Measurements from ENCODE around the gene TMCC1. TPM values are rescaled to one million over a fixed set of nuclear protein-coding genes. Genes with fewer than 3 reads are reported as not detected.
A peak's percentile ranks its signal among the peaks of the same experiment; 100 is the strongest.

Gene TMCC1
- 10.6 and 11.2 TPM in 2 replicates for total RNA-seq

DNA sequence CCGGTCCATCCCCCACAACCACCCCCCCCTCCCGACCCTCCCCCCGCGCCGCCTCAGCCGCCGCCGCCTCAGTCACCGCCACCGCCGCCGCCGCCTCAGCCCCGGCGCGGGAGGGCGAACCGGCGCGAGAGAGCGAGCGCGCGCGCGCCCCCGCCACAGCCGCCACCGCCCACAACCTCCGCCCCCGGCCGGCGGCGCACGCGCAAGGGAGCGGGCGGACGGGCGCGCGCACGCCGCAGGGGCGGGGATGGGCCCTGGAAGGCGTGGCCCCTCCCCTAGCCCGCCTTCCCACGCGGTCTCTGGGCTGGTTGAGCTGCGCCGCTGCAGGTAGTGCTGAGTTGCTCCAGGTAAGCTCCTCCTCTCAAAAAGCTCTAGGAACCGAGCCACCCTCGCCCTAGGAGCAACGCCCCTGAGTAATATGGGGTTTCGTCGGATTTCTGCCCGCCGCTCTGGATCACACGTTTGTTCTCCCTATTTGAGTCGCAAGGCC lies at the start of gene TMCC1:
Gene TMCC1, minus strand, starts transcription at position 131 of the 490 bp plus-strand sequence.
- TF ChIP-seq, protein P1, sequence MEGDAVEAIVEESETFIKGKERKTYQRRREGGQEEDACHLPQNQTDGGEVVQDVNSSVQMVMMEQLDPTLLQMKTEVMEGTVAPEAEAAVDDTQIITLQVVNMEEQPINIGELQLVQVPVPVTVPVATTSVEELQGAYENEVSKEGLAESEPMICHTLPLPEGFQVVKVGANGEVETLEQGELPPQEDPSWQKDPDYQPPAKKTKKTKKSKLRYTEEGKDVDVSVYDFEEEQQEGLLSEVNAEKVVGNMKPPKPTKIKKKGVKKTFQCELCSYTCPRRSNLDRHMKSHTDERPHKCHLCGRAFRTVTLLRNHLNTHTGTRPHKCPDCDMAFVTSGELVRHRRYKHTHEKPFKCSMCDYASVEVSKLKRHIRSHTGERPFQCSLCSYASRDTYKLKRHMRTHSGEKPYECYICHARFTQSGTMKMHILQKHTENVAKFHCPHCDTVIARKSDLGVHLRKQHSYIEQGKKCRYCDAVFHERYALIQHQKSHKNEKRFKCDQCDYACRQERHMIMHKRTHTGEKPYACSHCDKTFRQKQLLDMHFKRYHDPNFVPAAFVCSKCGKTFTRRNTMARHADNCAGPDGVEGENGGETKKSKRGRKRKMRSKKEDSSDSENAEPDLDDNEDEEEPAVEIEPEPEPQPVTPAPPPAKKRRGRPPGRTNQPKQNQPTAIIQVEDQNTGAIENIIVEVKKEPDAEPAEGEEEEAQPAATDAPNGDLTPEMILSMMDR (IDR thresholded peaks at IDR 0.05; ENCODE audit: insufficient read depth, low read depth, low read length), result no peak
- DNase-seq (ENCODE audit: low read depth), result peak; percentile 71
- H3K4me3 ChIP-seq (ENCODE audit: low read depth, low read length), result peak within 1 kb of the TSS; percentile 86

DNA sequence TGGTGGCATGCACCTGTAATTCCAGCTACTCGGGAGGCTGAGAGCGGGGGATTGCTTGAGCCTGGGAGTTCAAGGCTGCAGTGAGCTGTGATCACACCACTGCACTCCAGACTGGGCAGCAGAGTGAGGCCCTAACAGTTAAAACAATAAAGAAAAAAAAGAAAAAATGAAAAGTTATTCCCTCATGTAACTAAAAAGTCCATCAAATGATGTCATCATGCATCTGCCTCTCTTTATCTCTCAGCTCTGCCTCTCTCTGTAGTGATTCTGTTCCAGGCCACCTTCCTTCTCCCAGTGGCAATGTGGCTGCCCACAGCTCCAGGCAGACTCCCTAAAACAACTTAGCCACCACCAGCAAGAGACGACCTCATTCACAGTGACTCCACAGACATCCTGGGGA lies 49.5 kb upstream of the TMCC1 start:
- DNase-seq (ENCODE audit: low read depth), result no peak
- no peak overlapping the region for H3K4me3 ChIP-seq (ENCODE audit: low read depth, low read length)
- TF ChIP-seq, protein P1 (IDR thresholded peaks at IDR 0.05; ENCODE audit: insufficient read depth, low read depth, low read length), result no peak

DNA sequence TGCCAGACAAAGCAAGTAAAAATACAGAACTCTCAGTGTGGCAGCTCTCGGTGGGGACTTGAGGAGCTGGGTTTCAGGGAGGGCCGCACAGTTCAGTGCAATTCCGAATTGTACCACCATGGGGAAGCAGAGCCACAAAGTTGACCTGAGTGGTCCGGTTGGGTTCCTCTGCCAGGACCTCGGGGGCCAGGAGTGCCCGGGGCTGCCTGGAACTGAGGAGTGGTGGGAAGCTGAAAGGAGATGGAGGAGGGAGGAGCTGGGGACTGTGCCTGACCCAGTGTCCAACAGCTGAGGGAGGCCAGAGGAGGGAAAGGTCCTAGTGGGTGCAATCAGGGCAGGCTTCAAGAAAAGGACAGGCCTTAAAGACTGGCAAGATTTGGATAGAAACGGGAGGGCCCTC lies 48.8 kb upstream of the TMCC1 start:
- TF ChIP-seq, protein P1 (IDR thresholded peaks at IDR 0.05; ENCODE audit: insufficient read depth, low read depth, low read length), result peak; percentile 79
- DNase-seq (ENCODE audit: low read depth), result peak; percentile 62
- no peak overlapping the region for H3K4me3 ChIP-seq (ENCODE audit: low read depth, low read length)

DNA sequence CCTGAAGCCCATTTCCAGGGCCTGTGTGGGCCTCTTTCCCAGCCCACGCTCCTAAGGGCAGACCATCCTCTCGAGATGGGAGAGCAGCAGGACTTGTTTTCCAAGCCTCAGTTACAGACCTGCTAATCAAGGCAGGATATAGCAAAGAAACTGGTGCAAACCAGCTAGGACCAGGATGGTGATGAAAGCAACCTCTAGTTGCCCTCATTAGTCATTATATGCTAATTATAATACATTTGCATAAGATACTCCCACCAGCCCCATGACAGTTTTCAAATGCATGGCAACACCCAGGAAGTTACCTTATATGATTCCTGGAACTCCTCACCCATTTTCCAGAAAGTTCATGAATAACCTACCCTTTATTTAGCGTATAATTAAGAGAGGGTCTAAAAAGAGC lies 46.6 kb upstream of the TMCC1 start:
- no peak for DNase-seq (ENCODE audit: low read depth)
- no peak overlapping the region for H3K4me3 ChIP-seq (ENCODE audit: low read depth, low read length)
- TF ChIP-seq, protein P1 (IDR thresholded peaks at IDR 0.05; ENCODE audit: insufficient read depth, low read depth, low read length), result no peak

DNA sequence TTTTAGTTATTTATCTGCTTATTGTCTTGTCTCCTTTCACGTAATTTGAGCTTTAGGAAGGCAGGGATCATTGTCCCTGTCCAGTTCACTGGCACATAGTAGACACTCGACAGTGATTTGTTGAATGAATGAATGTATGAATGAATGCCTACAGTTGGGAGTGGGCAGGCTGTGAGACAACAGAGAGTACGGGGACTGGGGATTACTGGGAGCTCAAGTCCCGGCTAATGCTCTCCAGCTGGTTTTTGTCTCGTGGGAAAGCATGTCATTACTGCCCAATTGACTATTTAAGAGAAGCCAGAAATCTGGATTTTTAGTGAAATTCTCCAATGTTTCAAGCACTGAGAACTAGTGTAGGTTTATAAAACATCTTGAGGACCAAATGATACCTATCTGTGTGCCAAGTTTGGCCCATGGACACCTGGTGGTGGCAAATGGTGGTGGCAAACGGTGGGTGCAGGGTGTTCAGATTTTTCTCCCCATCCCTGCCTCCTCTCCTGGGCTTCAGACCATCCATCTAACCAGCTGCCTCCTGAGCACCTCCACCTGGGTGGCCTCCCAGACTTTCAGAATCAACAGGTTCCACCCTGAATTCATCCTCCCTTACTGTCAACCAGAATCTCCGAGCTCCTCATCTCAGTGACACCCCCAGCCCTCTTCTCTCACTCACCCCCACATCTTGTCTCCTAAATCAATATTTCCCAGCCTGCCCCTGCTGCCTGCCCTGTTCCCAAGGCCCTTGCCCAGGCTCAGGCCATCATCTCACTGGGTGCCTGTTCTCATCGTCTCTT lies 44.8 kb upstream of the TMCC1 start:
- H3K4me3 ChIP-seq (ENCODE audit: low read depth, low read length), result no peak overlapping the region
- TF ChIP-seq, protein P1 (IDR thresholded peaks at IDR 0.05; ENCODE audit: insufficient read depth, low read depth, low read length), result no peak
- DNase-seq (ENCODE audit: low read depth), result no peak

DNA sequence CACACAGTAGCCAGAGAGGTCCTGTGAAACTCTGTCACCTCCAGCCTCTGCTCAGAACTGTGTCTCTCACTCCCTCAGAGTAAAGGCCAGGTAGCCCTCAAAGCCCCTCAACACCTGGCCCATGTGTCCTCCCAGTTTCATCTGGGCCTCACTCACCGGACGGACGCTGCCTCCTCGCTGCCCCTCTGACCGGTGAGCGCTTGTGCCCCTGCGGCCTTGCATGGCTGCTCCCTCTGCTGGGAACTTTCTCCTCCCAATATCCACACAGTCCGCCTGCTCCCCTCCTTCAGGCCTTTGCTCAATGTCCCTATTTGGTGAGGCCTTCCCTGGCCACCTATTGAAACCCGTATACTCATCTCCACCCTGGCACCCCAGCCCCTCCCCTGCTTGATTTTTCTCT lies 44.2 kb upstream of the TMCC1 start:
- TF ChIP-seq, protein P1 (IDR thresholded peaks at IDR 0.05; ENCODE audit: insufficient read depth, low read depth, low read length), result no peak
- DNase-seq (ENCODE audit: low read depth), result no peak
- H3K4me3 ChIP-seq (ENCODE audit: low read depth, low read length), result no peak overlapping the region
